ENCODE measurements around the gene GNAQ.

GRCh38 chr9:78050421-78050820 is 18.8 kb upstream of the GNAQ start:
- TF ChIP-seq CTCF (conservative IDR thresholded peaks at IDR 0.05 in 1 of 2, IDR thresholded peaks at IDR 0.05 in 1 of 2; ENCODE audit: extremely low read depth in 1 of 2, insufficient read depth in 1 of 2, low read depth in 1 of 2, low read length in 2 of 2): no peak
- TF ChIP-seq EZH2 (IDR thresholded peaks at IDR 0.05; ENCODE audit: borderline replicate concordance, low read length): no peak
